Measurements from ENCODE around the gene MRPS15. TPM values are rescaled to one million over a fixed set of nuclear protein-coding genes. Genes with fewer than 3 reads are reported as not detected.
"Not testable (repeated sequence)": the region's sequence is repeated elsewhere in the genome, so short reads cannot be mapped to it uniquely, and the experiment has no call there.

MRPS15 gene
- total and polyA plus RNA-seq, 2 donors, result 60.4 to 80.7 TPM

DNA sequence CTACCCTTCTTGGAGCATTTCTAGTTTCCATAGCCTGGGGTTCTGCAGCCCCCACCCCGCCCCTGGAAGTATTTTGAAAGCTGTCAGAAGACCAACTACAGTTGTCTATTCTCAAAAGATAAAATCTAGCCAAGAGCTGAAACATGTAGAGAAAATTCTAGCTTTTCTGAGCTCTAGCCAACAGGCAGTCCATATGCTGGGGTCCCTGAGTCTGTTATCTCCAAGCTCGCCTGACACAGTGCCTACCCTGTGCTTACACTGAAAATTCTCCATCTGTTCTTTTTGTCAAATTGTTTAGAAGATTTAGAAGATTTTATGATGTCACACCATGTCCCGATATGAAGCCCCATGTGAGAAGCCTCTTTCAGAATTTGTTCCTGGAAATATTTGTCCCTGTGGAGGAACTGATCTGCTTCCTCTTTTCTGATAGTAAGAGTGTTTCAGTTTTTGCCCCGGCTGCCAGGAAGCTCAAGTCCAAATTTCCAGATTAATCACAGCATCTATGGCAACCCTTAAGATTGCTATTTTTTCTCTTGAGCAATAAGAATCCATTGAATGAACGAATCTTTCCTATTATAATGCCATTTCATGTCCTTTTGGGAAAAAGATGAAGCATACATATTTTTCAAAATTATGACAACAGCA, 42.2 kb upstream of the MRPS15 start:
- WGBS, result 68% methylated on average over 5 of the region's 5 CpGs
- no peak for DNase-seq (ENCODE audit: low read depth in 6 of 9, low spot score in 9 of 9)
- Histone ChIP-seq H3K4me3 (ENCODE audit: low read length in 2 of 2) (no peak overlapping the region), H3K36me3 (ENCODE audit: control insufficient read depth in 2 of 2, insufficient read depth in 2 of 2, low read length in 1 of 2) (no peaks in the 10 kb centered on the region), H3K27me3 (ENCODE audit: control insufficient read depth in 2 of 2, insufficient read depth in 1 of 2, low read length in 1 of 2) (no peaks in the 10 kb centered on the region), H3K27ac (ENCODE audit: low read depth in 1 of 2, low read length in 1 of 2) (no peak overlapping the region), H3K4me1 (ENCODE audit: control insufficient read depth in 2 of 2, insufficient read depth in 2 of 2, low read length in 2 of 2) (no peaks in the 10 kb centered on the region), H3K9me3 (ENCODE audit: control insufficient read depth in 2 of 2, insufficient read depth in 1 of 2, low read length in 1 of 2) (no peaks in the 10 kb centered on the region)

DNA sequence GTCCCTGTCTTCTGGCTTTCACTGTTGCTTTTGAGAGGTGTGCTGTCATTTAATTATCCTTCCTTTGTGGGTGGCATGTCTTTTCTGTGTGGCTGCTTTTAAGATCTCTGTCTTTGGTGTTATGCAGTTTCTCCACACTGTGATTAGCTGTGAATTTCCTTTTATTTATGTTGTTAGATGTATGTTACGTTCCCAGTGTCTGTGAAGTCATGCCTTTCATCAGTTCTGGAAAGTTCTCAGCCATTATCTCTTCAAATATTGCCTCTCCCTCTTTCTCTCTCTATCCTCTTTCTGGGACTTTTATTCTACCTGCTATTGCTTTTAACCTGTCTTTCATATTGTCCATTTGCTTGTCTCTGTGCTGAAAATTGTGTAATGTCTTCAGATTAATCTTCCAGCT, 39.5 kb upstream of the MRPS15 start:
- no peaks in the 10 kb centered on the region for H3K27me3 ChIP-seq (ENCODE audit: control insufficient read depth in 2 of 2, insufficient read depth in 1 of 2, low read length in 1 of 2)
- WGBS, result 51% methylated on average over 1 of the region's 1 CpG
- no peak overlapping the region for H3K4me3 ChIP-seq (ENCODE audit: low read length in 2 of 2)

DNA sequence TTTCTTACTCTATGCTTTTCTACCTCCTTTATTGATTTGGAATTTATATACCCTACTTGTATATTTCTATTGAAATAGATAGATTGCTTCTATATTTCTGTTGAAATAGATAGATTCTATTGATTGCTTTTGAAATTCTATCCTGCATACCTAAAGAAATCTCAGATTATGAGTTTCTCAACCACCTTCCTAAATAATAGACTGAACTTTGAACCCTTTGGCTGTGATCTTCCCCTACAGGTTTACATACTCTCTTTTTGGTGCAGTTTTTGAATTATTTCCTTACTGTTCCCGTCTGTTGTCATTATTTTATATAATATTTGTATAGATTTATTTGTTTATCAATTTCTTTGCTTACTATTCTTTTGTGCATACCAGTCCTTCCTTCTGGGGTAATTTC, 39.0 kb upstream of the MRPS15 start:
- no peaks in the 10 kb centered on the region for H3K36me3 ChIP-seq (ENCODE audit: control insufficient read depth in 2 of 2, insufficient read depth in 2 of 2, low read length in 1 of 2)
- H3K27ac ChIP-seq (ENCODE audit: low read depth in 1 of 2, low read length in 1 of 2), result no peak overlapping the region
- no peaks in the 10 kb centered on the region for H3K4me1 ChIP-seq (ENCODE audit: control insufficient read depth in 2 of 2, insufficient read depth in 2 of 2, low read length in 2 of 2)
- no peaks in the 10 kb centered on the region for H3K27me3 ChIP-seq (ENCODE audit: control insufficient read depth in 2 of 2, insufficient read depth in 1 of 2, low read length in 1 of 2)
- no peak for DNase-seq (ENCODE audit: low read depth in 6 of 9, low spot score in 9 of 9)
- H3K4me3 ChIP-seq (ENCODE audit: low read length in 2 of 2), result no peak overlapping the region
- WGBS, result 89% methylated on average over 1 of the region's 1 CpG
- H3K9me3 ChIP-seq (ENCODE audit: control insufficient read depth in 2 of 2, insufficient read depth in 1 of 2, low read length in 1 of 2), result no peaks in the 10 kb centered on the region

More for the DNA sequence above, 39.5 kb upstream of the MRPS15 start:
- H3K36me3 ChIP-seq (ENCODE audit: control insufficient read depth in 2 of 2, insufficient read depth in 2 of 2, low read length in 1 of 2), result no peaks in the 10 kb centered on the region
- H3K4me1 ChIP-seq (ENCODE audit: control insufficient read depth in 2 of 2, insufficient read depth in 2 of 2, low read length in 2 of 2), result no peaks in the 10 kb centered on the region
- no peak for DNase-seq (ENCODE audit: low read depth in 6 of 9, low spot score in 9 of 9)
- H3K27ac ChIP-seq (ENCODE audit: low read depth in 1 of 2, low read length in 1 of 2), result no peak overlapping the region
- H3K9me3 ChIP-seq (ENCODE audit: control insufficient read depth in 2 of 2, insufficient read depth in 1 of 2, low read length in 1 of 2), result no peaks in the 10 kb centered on the region

DNA sequence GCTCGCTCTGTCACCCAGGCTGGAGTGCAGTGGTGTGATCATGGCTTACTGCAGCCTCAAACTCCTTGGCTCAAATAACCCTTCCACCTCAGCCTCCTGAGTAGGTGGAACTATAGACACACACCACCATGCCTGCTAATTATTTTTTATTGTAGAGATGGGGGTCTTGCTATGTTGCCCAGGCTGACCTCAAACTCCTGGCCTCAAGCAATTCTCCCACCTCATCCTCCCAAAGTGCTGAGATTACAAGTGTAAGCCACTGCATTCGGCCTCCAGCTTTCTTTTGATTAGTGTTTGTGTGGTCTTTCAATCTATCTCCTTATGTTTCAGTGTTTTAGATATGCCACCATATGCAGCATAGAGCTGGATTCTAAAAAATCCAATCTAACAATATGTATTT, 38.4 kb upstream of the MRPS15 start:
- 98% methylated on average over 2 of the region's 2 CpGs for WGBS
- no peaks in the 10 kb centered on the region for H3K27me3 ChIP-seq (ENCODE audit: control insufficient read depth in 2 of 2, insufficient read depth in 1 of 2, low read length in 1 of 2)
- DNase-seq (ENCODE audit: low read depth in 6 of 9, low spot score in 9 of 9), result no peak
- H3K9me3 ChIP-seq (ENCODE audit: control insufficient read depth in 2 of 2, insufficient read depth in 1 of 2, low read length in 1 of 2), result no peaks in the 10 kb centered on the region
- H3K4me3 ChIP-seq (ENCODE audit: low read length in 2 of 2), result no peak overlapping the region
- no peaks in the 10 kb centered on the region for H3K36me3 ChIP-seq (ENCODE audit: control insufficient read depth in 2 of 2, insufficient read depth in 2 of 2, low read length in 1 of 2)
- no peaks in the 10 kb centered on the region for H3K4me1 ChIP-seq (ENCODE audit: control insufficient read depth in 2 of 2, insufficient read depth in 2 of 2, low read length in 2 of 2)
- no peak overlapping the region for H3K27ac ChIP-seq (ENCODE audit: low read depth in 1 of 2, low read length in 1 of 2)

DNA sequence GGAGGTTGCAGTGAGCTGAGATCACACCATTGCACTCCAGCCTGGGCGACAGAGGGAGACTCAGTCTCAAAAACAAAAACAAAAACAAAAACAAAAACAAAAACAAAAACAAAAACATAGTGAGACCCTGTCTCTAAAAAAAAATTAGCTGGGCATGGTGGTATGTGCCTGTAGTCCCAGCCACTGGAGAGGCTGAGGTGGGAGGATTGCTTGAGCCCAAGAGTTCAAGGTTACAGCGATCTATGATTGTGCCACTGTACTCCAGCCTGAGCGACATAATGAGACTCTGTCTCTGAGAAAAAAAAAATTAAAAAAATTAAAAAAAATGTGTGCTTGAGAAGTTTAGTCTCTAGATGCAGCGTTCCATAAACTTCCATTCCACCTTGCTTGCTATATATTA, 37.7 kb upstream of the MRPS15 start:
- not testable (repeated sequence) for H3K36me3 ChIP-seq (ENCODE audit: control insufficient read depth in 2 of 2, insufficient read depth in 2 of 2, low read length in 1 of 2); H3K27ac ChIP-seq (ENCODE audit: low read depth in 1 of 2, low read length in 1 of 2); H3K4me1 ChIP-seq (ENCODE audit: control insufficient read depth in 2 of 2, insufficient read depth in 2 of 2, low read length in 2 of 2); H3K27me3 ChIP-seq (ENCODE audit: control insufficient read depth in 2 of 2, insufficient read depth in 1 of 2, low read length in 1 of 2); DNase-seq (ENCODE audit: low read depth in 6 of 9, low spot score in 9 of 9); H3K9me3 ChIP-seq (ENCODE audit: control insufficient read depth in 2 of 2, insufficient read depth in 1 of 2, low read length in 1 of 2); H3K4me3 ChIP-seq (ENCODE audit: low read length in 2 of 2)
- WGBS, result 97% methylated on average over 4 of the region's 4 CpGs

DNA sequence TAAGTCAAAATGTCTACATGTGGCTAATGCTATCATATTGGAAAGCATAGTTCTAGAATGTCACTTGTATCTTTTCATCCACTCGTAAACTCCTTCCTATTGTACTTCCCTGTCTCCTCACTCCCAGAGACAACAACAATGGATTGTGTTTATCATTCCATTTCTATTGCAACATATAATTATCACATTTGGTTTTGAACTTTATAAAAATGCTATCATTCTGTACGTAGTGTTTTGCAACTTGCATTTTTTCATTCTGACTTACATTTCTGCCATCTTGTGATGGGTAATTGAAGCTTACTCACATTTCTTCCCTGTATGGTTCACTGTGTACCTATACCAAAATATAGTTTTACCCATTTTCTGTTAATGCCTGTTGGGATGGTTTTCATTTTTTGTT, 33.0 kb upstream of the MRPS15 start:
- Histone ChIP-seq H3K27ac (ENCODE audit: low read depth in 1 of 2, low read length in 1 of 2) (no peak overlapping the region), H3K36me3 (ENCODE audit: control insufficient read depth in 2 of 2, insufficient read depth in 2 of 2, low read length in 1 of 2) (no peaks in the 10 kb centered on the region), H3K27me3 (ENCODE audit: control insufficient read depth in 2 of 2, insufficient read depth in 1 of 2, low read length in 1 of 2) (no peaks in the 10 kb centered on the region), H3K4me1 (ENCODE audit: control insufficient read depth in 2 of 2, insufficient read depth in 2 of 2, low read length in 2 of 2) (no peaks in the 10 kb centered on the region), H3K4me3 (ENCODE audit: low read length in 2 of 2) (no peak overlapping the region), H3K9me3 (ENCODE audit: control insufficient read depth in 2 of 2, insufficient read depth in 1 of 2, low read length in 1 of 2) (peaks cover 0 to 1% of the 10 kb centered on the region in 2 donors)
- DNase-seq (ENCODE audit: low read depth in 6 of 9, low spot score in 9 of 9), result no peak
- 97% methylated on average over 2 of the region's 2 CpGs for WGBS

DNA sequence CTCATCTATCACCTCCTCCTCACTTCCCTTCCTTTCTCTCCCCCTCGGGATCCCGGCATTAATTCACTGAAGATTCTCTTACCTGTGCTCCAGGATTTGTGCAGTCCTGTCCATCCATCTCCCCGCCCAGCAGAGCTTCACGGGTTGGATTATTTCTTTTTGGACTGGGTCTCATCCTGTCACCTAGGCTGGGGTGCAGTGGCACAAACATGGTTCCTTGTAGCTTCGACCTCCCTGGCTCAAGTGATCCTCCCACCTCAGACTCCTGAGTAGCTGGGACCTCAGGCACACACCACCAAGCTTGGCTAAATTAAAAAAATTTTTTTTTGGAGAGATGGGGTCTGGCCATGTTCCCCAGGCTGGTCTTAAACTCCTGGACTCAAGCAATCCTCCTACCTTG, 30.8 kb upstream of the MRPS15 start:
- WGBS, result 97% methylated on average over 5 of the region's 5 CpGs
- H3K4me3 ChIP-seq (ENCODE audit: low read length in 2 of 2), result no peak overlapping the region
- no peaks in the 10 kb centered on the region for H3K36me3 ChIP-seq (ENCODE audit: control insufficient read depth in 2 of 2, insufficient read depth in 2 of 2, low read length in 1 of 2)
- H3K4me1 ChIP-seq (ENCODE audit: control insufficient read depth in 2 of 2, insufficient read depth in 2 of 2, low read length in 2 of 2), result peaks cover 2 to 7% of the 10 kb centered on the region in 2 donors
- H3K9me3 ChIP-seq (ENCODE audit: control insufficient read depth in 2 of 2, insufficient read depth in 1 of 2, low read length in 1 of 2), result peaks cover 0 to 1% of the 10 kb centered on the region in 2 donors
- no peak overlapping the region for H3K27ac ChIP-seq (ENCODE audit: low read depth in 1 of 2, low read length in 1 of 2)
- no peaks in the 10 kb centered on the region for H3K27me3 ChIP-seq (ENCODE audit: control insufficient read depth in 2 of 2, insufficient read depth in 1 of 2, low read length in 1 of 2)
- DNase-seq (ENCODE audit: low read depth in 6 of 9, low spot score in 9 of 9), result no peak

DNA sequence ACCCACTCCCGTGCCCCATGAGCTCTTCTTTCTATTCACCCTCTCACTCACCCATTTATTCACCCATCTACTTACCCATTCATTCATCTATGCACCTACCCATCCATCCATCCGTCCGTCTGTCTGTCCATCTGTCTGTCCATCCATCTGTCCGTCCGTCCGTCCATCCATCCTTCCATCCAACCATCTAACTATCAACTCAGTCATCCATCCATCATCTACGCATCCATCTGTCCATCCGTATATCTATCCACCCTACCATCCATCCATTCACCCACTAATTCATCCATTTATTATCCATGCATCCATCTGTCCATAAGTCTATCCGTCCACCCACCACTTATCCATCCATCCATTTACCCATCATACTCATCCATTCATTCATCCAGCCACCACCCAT, 29.3 kb upstream of the MRPS15 start:
- H3K4me3 ChIP-seq (ENCODE audit: low read length in 2 of 2), result no peak overlapping the region
- H3K36me3 ChIP-seq (ENCODE audit: control insufficient read depth in 2 of 2, insufficient read depth in 2 of 2, low read length in 1 of 2), result no peaks in the 10 kb centered on the region
- peaks cover 0 to 1% of the 10 kb centered on the region in 2 donors for H3K9me3 ChIP-seq (ENCODE audit: control insufficient read depth in 2 of 2, insufficient read depth in 1 of 2, low read length in 1 of 2)
- H3K27me3 ChIP-seq (ENCODE audit: control insufficient read depth in 2 of 2, insufficient read depth in 1 of 2, low read length in 1 of 2), result no peaks in the 10 kb centered on the region
- H3K4me1 ChIP-seq (ENCODE audit: control insufficient read depth in 2 of 2, insufficient read depth in 2 of 2, low read length in 2 of 2), result peaks cover 2 to 19% of the 10 kb centered on the region in 2 donors
- H3K27ac ChIP-seq (ENCODE audit: low read depth in 1 of 2, low read length in 1 of 2), result no peak overlapping the region
- no peak for DNase-seq (ENCODE audit: low read depth in 6 of 9, low spot score in 9 of 9)
- WGBS, result 98% methylated on average over 9 of the region's 9 CpGs

DNA sequence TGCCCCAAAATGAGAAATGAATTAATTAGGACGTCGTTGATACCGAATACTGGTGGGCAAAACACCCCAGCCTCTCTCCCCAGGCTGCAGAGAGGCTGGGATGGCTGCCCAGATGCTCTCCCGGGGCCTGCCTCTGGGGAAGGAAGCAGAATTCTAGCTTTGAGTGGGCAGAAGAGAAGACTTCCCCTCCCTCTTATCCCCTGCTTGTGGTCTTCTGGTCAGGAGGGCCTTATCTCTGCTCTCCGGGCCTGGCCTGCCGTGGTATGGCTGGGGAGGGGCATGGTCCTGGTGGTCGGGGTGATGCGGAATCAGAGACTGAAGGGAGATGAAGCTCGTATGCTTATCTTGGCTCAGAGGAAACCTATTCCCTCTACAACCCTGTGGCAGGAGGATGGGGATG, 28.3 kb upstream of the MRPS15 start:
- 38% methylated on average over 9 of the region's 9 CpGs for WGBS
- H3K27ac ChIP-seq (ENCODE audit: low read depth in 1 of 2, low read length in 1 of 2), result no peak overlapping the region
- no peak overlapping the region for H3K4me3 ChIP-seq (ENCODE audit: low read length in 2 of 2)
- peaks cover 2 to 19% of the 10 kb centered on the region in 2 donors for H3K4me1 ChIP-seq (ENCODE audit: control insufficient read depth in 2 of 2, insufficient read depth in 2 of 2, low read length in 2 of 2)
- peaks cover 0 to 1% of the 10 kb centered on the region in 2 donors for H3K9me3 ChIP-seq (ENCODE audit: control insufficient read depth in 2 of 2, insufficient read depth in 1 of 2, low read length in 1 of 2)
- H3K36me3 ChIP-seq (ENCODE audit: control insufficient read depth in 2 of 2, insufficient read depth in 2 of 2, low read length in 1 of 2), result no peaks in the 10 kb centered on the region
- no peak for DNase-seq (ENCODE audit: low read depth in 6 of 9, low spot score in 9 of 9)
- no peaks in the 10 kb centered on the region for H3K27me3 ChIP-seq (ENCODE audit: control insufficient read depth in 2 of 2, insufficient read depth in 1 of 2, low read length in 1 of 2)

All from thymus (tissue), 11 donors.